ENCODE data around the gene OFD1.
"Not testable (repeated sequence)": the region's sequence is repeated elsewhere in the genome, so short reads cannot be mapped to it uniquely, and the experiment has no call there.

GRCh38 chrX:13726583-13726982 lies 8.0 kb upstream of the OFD1 start:
- TF ChIP-seq CTCF (IDR thresholded peaks at IDR 0.05; ENCODE audit: poor library complexity); EZH2 (IDR thresholded peaks at IDR 0.05; ENCODE audit: borderline replicate concordance): not testable (repeated sequence)

All from hepatocyte (in vitro differentiated cells).